ENCODE results near the gene RABL2B. TPM values are rescaled to one million over a fixed set of nuclear protein-coding genes. Genes with fewer than 3 reads are reported as not detected.
A peak's percentile ranks its signal among the peaks of the same experiment; 100 is the strongest.

RABL2B gene
- total RNA-seq, 1 experiment from 2014 or later: 20.8 TPM

GRCh38 chr22:50738649-50739227 lies 44.7 kb downstream of the RABL2B start:
- no peak for DNase-seq (ENCODE audit: low read depth)

- no peak for DNase-seq (ENCODE audit: low read depth)
Observed at GRCh38 chr22:50737728-50738648, 45.4 kb downstream of the RABL2B start, which contains the start of gene ACR. Gene ACR (plus strand): TSS chr22:50738204. CDS start chr22:50738236, 32 bp downstream.

GRCh38 chr22:50735739-50736030 lies 47.8 kb downstream of the RABL2B start:
- no peak for DNase-seq (ENCODE audit: low read depth)

DNA sequence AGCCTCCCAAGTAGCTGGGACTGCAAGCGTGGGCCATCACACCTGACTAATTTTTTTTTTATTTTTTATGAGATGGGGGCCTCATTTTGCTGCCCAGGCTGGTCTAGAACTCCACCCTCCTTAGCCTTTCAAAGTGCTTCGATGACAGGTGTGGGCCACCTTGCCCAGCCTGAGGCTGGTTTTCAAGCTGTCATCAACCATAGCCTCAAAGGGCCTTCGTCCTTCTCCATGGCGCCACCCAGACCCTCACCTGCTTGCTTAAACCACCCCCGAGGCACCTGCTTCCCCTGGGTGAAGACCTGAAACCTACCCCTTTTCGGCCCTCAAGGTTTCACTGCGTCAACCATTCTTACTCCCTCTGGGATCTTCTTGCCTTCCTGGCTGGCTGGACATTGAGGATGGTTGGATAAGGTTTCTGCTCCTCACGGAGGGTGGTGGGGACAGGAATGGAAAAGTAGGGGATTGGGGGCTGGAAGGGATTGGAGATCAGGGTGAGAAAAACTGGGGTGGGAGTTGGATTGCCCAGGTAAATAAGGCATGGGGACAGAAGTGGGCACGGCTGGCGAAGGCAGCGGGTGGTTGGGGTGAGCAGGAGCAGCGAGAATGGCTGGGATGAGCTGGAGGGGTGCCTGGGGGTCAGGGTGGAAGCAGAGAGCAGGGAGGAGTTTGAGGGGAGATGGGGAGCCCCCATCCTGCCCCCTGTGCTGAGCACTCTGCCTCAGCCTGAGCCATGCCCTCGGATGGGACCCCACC lies 48.3 kb downstream of the RABL2B start:
- DNase-seq (ENCODE audit: low read depth): no peak

- no peak for DNase-seq (ENCODE audit: low read depth)
Observed at GRCh38 chr22:50734343-50734771, 49.1 kb downstream of the RABL2B start.

DNA sequence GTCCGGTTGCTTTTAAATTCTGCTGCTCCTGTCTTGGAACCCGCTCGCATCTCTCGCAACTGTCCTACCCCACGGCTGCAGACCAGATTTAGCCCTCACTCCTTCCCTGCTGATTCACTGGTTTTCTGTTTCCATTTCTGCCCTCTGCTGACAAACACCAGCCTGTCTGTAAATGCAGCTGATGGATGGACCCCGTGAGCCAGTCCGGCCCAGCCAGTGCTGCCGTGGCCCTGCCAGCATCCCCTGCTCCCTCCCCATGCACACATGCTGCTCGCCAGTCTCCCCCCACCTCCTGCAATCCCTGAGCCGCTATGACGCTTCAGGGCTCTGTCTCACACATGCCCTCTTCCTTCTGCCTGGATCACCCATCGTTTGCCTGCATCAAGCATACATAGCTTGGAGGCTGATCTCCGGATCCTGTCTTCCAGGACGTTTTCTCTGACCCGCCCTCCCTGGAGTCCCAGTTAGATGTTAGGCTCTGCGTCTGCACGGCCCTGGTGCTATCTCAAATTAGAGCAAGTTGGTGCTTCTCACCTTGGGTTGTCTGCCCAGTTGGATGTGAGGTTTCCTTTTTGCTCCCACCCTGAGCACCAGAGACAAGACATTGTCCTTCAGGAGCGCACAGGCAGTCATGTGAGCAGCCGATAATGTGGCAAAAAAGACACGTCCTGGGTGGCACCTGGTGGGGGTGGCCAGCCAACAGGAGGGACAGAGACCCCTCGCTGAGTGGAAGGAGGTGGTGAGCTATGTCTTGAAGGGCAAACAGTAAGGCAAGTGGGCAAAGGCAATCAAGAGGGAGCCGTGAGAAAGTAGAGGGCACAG lies 49.7 kb downstream of the RABL2B start:
- peak; percentile 11 for DNase-seq (ENCODE audit: low read depth)

- no peak for DNase-seq (ENCODE audit: low read depth)
Observed at GRCh38 chr22:50732681-50733080, 50.8 kb downstream of the RABL2B start.

DNA sequence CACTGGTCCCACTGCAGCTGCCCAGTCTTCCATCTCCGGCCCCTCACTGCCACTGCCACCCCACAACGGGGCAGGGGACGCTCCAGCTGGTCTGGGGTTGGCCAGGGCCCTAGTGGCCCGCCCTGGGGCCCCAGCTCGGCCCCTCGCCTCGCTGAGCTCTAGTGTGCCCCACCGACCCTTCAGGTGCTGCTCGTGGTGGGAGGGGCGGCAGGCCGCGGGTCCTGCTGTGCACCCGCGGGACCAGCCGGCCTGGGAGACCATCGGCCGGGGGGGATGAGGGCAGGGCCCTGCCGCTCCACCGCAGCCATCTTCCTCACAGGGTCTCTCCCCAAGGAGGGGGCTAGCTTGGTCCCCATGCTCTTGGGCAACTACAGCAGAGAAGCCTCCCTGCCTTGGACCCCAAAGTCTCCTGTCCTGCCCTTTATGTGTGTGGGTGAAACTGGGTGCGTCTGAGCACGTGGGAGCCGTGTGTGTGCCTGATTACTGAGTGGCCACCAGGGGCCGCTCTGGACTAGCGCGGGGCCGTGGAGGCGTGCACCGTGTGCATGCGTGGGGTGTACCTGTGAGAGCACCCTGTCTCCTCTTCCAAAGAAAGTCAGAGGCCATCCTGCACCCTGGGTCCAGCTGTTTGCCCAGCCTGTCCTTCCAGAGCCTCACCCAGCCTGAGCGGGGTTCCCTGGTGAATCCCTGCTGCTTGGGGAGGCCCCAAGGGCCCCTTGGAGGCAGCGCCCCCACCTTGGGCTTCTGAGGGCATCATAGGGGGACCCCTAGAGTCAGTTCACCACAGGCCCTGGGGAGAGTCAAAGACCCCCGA lies 51.4 kb downstream of the RABL2B start:
- DNase-seq (ENCODE audit: low read depth): peak; percentile 17

DNA sequence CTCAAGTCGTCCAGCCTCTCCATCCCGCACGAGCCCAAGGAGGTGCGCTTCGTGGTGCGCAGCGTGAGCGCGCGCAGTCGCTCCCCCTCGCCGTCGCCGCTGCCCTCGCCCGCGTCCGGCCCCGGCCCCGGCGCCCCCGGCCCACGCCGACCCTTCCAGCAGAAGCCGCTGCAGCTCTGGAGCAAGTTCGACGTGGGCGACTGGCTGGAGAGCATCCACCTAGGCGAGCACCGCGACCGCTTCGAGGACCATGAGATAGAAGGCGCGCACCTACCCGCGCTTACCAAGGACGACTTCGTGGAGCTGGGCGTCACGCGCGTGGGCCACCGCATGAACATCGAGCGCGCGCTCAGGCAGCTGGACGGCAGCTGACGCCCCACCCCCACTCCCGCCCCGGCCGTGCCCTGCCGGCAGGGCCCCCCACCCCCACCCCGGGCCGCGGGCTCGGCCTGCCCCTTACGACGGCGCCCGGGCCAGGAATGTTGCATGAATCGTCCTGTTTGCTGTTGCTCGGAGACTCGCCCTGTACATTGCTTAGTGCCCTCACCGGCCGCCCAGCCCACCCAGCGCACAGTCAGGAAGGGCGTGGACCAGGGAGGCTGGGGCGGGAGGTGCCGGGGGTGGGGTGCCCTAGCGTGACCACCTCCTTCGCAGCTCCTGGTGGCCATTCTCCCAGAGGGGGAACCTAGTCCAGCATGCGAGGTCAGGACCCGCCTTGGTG lies 52.3 kb downstream of the RABL2B start:
- no peak for DNase-seq (ENCODE audit: low read depth)

GRCh38 chr22:50730013-50730891 lies 53.2 kb downstream of the RABL2B start:
- no peak for DNase-seq (ENCODE audit: low read depth)

DNA sequence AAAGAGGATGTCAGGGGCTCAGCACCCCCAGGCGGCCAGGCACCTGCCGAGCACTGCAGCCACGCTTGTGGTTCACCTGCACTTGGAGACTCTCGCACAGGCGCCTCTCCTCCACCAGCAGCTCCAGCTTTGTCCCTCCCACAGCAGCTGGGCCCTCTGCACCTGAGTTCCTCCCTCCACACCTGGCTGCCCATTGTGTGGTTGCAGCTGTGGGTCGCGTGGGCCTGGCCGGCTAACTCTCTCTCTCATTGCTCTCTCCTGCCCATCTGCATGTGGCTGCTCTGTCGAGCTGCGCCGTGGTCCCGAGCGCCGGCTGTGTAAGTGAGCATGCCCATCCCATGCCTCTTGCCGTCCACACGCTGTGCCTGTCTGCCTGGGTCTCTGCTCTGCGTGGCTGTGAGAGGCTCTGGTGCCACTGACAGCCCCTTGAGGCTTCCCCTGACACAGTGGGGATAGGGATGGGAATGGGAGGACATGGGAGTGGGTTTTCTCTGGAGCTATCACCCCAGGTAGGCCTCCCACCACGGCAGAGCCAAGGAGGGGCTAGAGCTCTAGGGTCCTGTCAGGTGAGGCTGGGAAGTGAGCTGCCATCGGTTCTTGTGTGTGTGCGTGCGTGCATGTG lies 53.9 kb downstream of the RABL2B start:
- DNase-seq (ENCODE audit: low read depth): no peak

DNA sequence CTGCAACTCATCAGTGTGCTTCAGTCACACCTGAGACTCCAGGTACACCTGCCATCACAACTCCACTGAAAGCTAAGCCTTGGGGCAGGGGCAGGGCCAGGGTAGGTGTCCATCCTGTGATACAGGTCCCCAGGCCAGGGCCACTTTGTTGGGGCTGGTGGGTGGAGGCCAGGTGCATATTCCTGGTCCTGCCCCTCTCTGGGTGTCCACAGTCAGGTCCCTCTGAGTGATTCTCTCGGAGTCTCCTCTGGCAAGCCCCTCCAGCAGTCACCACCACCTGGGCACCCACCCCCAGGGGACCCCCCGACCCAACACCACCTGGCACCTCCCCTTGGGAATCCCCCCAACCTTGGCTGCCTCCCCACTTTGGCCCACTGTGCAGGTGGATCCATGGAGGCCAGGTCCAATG lies 54.9 kb downstream of the RABL2B start:
- no peak for DNase-seq (ENCODE audit: low read depth)

DNA sequence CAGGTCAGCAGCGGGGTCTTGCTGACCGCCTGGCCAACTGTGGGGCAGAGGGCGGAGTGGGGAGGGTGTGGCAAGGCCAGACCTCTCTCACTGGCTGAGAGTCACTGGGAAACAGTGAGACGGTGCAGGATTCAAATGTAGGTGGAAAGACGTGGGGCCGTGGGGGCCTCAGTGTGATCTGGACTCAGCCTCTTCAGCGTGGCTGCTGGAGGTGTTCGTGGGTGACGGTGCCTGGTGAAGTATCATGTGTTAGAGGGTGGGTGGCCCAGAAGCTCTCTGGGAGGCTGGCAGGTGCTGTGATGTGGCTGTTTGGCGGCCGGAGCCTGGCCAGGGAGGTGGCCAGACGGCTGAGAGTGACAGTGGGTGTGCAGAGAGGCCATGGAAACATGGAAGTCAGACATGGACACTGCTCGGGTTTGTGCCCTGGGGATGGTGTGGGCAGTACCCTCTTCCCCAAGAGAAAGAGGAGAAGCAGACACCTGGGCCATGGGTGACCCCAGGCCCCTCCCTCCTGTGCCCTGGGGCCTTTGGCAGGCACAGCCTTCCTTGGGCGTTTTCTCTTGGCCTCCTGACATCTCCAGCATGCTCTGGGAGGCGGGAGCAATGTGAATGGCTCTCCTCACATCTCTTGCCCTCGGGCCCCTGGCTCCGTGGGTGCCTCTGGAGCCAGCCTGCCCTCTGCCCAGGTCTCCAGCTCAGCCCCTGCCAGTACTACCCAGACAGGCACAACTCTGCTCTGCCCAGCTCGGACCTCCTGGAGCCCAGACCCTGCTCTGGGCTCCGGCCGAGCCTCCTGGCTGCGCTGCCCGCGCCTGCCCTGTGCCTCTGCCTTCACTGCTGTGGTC lies 55.5 kb downstream of the RABL2B start:
- DNase-seq (ENCODE audit: low read depth): no peak

DNA sequence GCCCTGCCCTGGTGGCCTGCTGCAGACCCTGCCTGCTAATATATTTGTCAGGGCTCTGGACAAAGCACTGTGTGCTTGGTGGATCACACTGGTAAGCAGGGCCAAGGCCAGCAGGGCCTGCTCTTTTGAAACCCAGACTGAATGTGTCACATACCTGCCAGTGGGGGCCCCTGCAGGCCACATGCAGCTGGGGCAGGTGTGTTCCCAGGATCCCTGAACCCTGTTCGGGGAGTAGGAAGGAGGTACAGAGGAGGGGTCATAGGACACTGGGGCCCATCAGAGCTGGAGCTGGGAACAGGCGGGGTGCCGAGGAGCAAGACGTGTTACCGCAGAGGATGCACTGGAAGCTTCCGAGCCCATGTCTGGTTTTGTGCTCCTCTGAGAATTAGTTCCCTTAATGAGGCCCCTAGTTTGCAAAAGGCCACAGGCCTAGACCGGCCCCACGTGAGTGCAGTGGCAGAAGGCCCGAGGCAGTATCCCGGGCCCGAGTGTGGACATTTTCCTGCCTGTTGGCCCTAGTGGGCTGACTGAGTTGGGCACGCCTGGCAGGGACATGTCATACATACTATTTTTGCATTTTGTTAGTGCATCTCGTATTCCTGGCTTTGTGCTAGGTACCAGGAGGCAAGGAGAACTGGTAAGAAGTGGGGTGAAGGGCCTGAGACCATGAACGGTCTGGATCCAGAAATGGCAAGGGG lies 56.6 kb downstream of the RABL2B start:
- no peak for DNase-seq (ENCODE audit: low read depth)

DNA sequence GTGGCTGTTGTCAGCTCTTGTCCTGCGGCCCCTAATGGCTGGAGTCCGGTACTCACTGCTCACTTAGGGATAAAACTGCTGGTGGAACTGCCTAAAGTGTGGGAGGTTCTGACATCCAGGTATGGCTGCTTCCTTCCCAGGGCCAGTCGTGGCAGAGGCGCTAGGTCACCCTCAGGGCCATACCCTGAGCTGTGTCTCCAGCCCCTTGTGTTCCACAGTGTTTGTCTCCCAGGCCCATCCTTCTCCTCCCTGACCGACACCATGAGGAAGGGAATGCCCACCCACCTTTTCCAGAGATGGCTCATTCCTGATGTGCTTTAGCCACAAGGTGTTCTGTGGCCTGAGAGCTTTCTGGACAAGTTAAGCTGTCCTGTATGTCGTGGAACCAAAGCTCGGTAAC lies 57.8 kb downstream of the RABL2B start:
- DNase-seq (ENCODE audit: low read depth): no peak

- DNase-seq (ENCODE audit: low read depth): no peak
Observed at GRCh38 chr22:50724616-50725015, 58.8 kb downstream of the RABL2B start.

DNA sequence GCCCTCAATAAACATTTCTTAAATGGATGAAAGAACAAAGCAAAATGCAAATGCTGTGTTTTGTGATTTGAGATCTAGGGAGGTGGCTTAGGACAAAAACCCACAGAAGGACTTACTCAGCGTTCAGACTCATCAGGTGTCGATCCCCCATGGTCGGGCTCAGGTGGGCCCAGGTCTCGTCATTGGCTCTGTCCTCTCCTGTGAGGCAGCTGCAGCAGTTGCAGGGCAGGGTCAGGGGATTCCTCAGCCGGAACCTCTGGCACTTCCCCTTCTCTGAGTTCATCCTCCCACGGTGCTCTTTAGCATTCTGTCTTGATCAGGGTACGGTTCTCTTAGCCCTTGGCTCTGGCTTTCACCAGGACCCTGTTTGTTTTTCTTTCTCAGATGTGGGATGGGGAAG lies 59.4 kb downstream of the RABL2B start:
- no peak for DNase-seq (ENCODE audit: low read depth)
